ENCODE measurements around the gene MIAT.

The MIAT gene

DNA sequence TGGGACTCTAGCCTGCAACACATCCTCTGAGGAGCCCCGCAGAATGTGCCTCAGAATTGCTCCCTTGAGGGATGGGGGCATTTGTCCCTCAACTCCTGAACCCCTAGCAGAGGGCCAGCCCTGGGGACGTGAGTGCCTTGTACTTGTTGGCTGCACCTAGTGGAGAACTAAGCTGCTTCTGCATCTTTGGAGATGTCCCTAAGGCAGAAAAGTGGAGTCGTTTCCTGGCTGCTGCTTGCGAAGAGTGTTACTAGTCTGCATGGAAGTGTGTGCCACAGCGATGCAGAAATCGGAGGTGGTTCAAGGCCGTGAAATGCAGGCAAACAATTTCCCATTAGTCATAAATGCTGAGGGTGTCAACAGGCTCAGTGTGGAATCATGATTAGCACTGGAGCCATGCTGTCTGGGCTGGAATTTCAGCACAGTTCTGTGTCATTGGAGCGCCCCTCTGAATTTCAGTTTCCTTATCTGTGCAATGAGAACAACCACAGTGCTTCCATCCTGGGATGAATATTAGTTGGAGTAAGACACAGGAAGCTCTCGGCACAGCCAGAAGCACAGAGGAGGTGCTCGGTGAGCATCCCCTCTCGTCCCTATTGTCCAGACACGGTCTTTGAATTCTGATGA lies 56.5 kb downstream of the MIAT start:
- DNase-seq (ENCODE audit: low read depth) = peak; percentile 43
- TF ChIP-seq, protein P1, sequence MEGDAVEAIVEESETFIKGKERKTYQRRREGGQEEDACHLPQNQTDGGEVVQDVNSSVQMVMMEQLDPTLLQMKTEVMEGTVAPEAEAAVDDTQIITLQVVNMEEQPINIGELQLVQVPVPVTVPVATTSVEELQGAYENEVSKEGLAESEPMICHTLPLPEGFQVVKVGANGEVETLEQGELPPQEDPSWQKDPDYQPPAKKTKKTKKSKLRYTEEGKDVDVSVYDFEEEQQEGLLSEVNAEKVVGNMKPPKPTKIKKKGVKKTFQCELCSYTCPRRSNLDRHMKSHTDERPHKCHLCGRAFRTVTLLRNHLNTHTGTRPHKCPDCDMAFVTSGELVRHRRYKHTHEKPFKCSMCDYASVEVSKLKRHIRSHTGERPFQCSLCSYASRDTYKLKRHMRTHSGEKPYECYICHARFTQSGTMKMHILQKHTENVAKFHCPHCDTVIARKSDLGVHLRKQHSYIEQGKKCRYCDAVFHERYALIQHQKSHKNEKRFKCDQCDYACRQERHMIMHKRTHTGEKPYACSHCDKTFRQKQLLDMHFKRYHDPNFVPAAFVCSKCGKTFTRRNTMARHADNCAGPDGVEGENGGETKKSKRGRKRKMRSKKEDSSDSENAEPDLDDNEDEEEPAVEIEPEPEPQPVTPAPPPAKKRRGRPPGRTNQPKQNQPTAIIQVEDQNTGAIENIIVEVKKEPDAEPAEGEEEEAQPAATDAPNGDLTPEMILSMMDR (conservative IDR thresholded peaks at IDR 0.05; ENCODE audit: low read depth, low read length) = no peak
- H3K4me3 ChIP-seq (ENCODE audit: low read length) = no peak overlapping the region

DNA sequence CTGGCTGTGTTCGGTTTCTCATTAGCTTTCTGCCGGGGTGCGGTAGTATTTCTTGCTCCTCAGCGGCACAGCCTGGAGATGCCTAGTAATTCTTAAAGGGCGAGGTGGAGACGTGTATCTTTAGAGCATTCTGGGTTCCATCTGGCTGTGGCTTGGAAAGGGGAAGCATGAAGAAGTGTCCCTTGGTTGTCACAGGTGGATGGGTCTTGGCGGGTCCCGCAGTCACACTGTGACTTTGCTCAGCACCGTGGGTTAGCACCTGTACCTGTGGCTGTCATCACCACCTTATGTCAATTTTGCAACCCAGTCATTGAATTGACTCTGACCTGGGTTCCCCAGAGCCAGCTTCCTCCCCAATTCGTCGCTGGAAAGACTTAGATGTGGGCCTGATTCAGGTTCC lies 57.6 kb downstream of the MIAT start:
- no peak overlapping the region for H3K4me3 ChIP-seq (ENCODE audit: low read length)
- no peak for DNase-seq (ENCODE audit: low read depth)

GRCh38 chr22:26715392-26715936 lies 58.1 kb downstream of the MIAT start:
- TF ChIP-seq, protein P1 (conservative IDR thresholded peaks at IDR 0.05; ENCODE audit: low read depth, low read length) = no peak
- no peak overlapping the region for H3K4me3 ChIP-seq (ENCODE audit: low read length)
- DNase-seq (ENCODE audit: low read depth) = no peak

More for the DNA sequence above, 57.6 kb downstream of the MIAT start:
- TF ChIP-seq, protein P1 (conservative IDR thresholded peaks at IDR 0.05; ENCODE audit: low read depth, low read length) = no peak

GRCh38 chr22:26718488-26718887 lies 61.1 kb downstream of the MIAT start:
- TF ChIP-seq, protein P1 (conservative IDR thresholded peaks at IDR 0.05; ENCODE audit: low read depth, low read length) = no peak
- DNase-seq (ENCODE audit: low read depth) = no peak
- H3K4me3 ChIP-seq (ENCODE audit: low read length) = no peak overlapping the region

DNA sequence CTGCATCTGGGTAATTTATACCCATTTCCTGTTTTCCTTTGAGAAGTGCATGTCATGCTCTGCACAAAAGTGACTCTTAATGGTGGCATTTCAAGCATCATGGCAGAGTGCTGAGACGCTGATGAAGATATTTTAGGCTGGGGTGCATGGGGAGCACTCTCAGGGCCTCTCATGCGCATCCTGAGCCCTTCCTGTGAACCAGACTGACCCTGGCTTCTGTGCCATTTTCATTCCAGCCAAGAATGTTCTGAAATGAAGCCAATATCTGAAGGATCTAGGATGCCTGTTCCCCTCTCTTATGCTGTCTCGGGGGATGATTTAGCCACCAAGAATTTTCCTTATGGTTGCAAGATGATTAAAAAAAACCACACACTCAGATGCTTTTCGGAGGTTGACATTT lies 61.5 kb downstream of the MIAT start:
- no peak overlapping the region for H3K4me3 ChIP-seq (ENCODE audit: low read length)
- TF ChIP-seq, protein P1 (conservative IDR thresholded peaks at IDR 0.05; ENCODE audit: low read depth, low read length) = no peak
- DNase-seq (ENCODE audit: low read depth) = peak; percentile 80

DNA sequence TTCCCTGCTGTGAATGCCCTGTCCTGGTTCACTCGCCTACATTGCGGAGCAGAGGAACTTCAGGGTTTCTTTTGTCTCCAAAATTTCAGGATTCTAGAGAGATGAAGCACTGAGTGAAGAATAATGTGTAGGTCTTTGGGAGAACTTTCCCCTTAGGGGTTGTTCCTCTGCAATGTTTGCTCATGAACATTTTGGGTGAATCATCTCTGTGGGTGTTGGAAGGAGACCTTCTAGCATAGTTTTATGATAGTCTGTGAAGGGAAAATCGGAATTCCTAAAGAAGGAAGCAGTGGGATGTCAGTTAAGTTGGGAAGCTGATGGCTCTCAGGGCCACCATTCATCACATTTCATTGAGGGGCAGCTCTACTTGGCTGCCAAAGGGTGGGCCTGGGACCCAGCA lies 64.8 kb downstream of the MIAT start:
- TF ChIP-seq, protein P1 (conservative IDR thresholded peaks at IDR 0.05; ENCODE audit: low read depth, low read length) = no peak
- H3K4me3 ChIP-seq (ENCODE audit: low read length) = no peak overlapping the region
- DNase-seq (ENCODE audit: low read depth) = no peak

DNA sequence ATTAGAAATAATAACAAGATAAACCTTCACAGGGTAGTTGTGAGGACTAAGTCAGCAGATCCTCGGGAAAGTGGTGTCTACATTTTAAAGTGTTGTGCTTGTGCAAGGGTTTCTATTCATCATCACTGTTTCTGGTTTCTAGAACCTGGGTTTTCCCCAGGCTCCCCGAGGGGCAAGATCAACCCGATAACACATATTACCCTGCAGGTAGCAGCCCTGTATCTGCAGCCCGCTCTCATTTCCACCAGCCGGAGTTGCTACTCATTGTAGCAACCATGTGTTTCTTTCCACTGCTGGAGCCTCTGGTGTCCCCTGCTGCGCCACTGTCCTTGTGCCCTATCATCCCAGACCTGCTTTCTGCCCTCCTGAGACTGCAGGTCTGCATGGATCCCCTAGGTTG lies 67.0 kb downstream of the MIAT start:
- H3K4me3 ChIP-seq (ENCODE audit: low read length) = no peak overlapping the region
- DNase-seq (ENCODE audit: low read depth) = no peak
- TF ChIP-seq, protein P1 (conservative IDR thresholded peaks at IDR 0.05; ENCODE audit: low read depth, low read length) = no peak
